ENCODE data around the gene VENTX. TPM values are rescaled to one million over a fixed set of nuclear protein-coding genes. Genes with fewer than 3 reads are reported as not detected.

The VENTX gene
- polyA plus RNA-seq, 3 donors: 0.14 to 0.27 (median 0.25) TPM

DNA sequence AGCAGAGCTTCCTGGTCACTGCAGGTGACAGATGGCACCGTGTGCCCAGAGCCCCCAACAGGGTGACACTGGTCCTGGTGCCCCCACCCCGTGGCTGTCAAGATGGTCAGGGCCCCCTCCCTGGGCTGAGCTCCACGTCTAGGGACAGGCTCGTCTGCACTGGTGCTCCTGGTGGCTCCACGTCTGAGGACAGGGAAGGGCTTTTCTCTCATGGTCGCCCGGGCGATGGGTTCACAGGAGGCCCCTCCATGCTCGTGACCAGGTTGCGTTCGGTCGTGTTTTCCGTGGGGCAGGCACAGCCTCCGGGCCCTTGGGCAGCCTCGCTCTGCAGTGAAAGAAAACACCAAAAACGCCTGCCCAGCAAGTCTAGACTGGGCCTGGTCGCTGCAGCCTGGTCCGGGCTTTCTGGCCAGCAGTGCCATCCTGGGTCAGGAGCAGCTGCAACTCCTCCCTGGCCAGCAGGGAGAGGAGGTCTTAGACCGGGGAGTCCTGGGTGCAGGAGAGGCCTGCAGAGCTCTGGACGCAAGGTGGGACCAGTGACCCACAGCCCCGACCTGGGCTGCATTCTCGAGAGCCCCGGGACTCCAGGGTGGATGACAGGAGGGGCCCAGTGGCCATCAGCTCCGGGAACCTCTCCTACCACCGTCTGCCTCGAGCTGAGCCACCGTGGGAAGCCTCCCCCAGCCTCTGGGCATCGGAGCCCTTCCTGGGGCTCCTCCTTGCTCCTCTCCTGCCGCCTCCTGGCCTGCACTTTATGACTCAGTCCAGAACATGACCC lies 35.5 kb upstream of the VENTX start:
- DNase-seq: no peak

- no peak for DNase-seq
These were observed 34.6 kb upstream of the VENTX start for GRCh38 chr10:133202778-133203651.

DNA sequence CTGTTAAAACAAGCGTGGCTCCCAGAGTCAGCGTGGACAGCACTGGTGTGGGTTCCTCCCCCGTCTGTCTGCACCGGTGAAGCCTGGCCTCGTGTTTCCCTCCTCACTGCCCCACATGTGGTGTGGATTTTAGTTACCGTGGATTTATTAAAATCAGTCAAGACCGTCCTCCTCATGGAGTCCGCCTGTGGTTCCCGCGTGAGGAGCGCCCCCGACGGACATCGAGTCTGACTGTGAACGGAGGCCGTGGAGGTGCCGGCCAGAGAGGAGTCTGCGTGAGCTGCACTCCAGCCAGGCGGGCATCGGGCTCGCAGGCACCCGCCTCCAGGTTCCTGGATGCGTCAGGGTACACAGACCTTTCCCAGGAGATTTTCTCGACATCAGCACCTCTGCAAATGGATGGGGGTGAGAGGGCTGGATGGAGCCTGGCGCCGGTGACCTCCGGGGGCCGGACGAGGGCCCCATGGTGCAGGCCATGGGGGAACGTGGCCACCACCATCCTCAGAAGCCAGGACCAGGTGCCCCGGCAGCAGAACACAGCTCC lies 33.9 kb upstream of the VENTX start:
- no peak for DNase-seq

GRCh38 chr10:133204226-133205015 lies 33.2 kb upstream of the VENTX start:
- DNase-seq: no peak

- DNase-seq: no peak
These were observed 32.5 kb upstream of the VENTX start for GRCh38 chr10:133205146-133205545.

DNA sequence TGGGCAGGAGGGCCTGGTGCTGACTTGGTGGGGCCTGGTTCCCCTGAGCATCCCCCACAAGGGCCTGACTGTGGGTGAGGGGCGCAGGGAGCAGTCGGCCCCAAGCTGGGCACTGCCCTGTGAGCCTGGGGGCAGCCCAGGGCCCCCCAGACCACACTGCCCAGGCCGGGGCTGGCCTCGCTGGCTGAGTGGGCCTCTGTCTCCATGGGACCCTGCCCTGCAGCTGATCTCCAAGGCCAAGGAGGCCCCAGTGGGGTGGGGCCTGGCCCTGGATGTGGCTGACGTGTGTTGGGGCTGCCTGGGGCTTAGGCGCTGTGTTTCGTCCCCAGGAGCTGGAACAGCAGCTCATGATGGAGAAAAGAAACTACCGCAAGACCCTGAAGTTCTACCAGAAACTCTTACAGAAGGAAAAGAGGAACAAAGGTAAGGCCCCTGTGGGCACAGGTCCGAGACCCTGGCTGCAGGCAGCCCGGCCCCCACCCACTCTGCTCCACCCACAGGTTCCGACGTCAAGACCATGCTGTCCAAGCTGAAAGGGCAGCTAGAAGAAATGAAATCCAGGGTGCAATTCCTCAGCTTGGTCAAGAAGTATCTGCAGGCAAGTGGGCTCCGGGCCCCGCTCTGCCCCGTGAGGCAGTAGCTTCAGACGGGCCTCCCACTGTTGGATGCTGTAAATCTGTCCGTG lies 31.2 kb upstream of the VENTX start:
- no peak for DNase-seq

DNA sequence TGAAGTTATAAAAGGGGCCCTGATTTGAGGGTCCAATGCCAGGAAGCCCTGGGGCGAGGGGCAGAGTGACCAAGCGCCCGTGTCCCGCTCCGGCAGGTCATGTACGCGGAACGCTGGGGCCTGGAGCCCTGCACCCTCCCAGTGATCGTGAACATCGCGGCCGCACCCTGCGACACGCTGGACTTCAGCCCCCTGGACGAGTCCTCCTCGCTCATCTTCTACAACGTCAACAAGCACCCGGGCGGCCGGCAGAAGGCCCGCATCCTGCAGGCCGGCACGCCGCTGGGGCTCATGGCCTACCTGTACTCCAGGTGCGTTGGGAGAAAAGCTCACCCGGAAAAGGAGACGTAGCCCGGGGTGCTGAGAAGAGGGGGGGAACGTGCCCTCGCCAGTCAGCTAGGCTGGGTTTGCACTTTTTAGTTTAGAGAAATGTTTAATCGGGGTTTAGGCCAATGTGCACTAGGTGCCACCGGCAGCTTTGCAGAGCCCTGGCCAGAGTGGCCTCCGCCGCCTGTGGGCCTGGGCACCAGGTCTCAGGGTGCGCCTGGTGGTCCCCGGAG lies 30.5 kb upstream of the VENTX start:
- no peak for DNase-seq

DNA sequence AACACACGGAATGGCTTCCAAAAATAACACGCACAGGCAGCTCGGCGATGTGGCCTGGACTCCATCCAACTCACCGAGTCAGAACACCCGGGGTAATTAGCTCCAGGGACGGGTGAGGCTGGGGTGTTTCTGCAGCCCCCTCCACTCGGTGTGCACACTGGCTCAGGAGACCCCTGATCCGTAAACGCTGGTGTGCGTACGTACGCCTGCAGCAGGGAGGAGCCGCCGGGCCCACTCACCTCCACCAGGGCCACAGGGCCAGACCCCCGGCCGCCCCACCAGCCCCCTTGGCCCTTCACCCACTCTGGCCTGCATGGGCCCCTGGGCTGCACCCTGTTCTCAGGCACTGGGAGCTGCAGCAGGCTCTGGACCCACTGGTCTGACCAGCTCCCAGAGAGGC lies 30.0 kb upstream of the VENTX start:
- DNase-seq: no peak

- no peak for DNase-seq
These were observed 29.2 kb upstream of the VENTX start for GRCh38 chr10:133208466-133208865.

DNA sequence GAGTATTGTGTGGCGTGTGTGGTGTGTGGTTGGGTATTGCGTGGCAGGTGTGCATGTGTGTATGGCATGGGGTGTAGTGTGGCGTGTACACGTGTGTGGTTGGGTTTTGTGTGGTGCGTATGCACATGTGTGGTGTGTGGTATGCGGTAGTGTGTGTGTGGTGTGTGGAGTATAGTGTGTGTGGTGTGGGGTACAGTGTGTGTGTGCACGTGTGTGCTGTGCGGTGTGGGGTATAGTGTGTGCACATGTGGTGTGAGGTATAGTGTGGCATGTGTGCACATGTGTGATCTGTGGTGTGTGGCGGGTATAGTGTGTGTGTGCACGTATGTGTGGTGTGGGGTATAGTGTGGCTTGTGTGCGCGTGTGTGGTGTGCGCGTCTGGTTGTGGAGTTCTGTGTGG lies 28.5 kb upstream of the VENTX start:
- DNase-seq: no peak

DNA sequence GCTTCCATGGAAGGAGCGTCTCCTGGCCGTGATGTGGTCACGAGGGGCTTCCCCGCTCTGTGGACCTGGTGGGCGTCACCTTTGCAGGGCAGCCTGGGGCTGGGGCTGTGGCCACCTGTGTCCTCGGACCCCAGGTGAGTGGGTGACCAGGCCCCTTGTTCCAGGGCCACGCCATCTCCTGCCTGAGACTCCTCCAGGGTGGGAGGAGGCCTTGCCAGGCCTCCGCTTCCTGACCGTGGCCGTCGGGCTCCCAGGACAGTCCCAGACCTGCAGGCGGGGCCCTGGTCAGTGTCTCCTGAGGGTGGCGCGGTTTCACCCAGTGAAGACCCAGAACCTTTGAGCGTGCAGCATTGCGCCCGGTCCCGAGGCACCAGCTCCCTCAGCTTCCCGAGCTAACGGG lies 28.0 kb upstream of the VENTX start:
- no peak for DNase-seq

DNA sequence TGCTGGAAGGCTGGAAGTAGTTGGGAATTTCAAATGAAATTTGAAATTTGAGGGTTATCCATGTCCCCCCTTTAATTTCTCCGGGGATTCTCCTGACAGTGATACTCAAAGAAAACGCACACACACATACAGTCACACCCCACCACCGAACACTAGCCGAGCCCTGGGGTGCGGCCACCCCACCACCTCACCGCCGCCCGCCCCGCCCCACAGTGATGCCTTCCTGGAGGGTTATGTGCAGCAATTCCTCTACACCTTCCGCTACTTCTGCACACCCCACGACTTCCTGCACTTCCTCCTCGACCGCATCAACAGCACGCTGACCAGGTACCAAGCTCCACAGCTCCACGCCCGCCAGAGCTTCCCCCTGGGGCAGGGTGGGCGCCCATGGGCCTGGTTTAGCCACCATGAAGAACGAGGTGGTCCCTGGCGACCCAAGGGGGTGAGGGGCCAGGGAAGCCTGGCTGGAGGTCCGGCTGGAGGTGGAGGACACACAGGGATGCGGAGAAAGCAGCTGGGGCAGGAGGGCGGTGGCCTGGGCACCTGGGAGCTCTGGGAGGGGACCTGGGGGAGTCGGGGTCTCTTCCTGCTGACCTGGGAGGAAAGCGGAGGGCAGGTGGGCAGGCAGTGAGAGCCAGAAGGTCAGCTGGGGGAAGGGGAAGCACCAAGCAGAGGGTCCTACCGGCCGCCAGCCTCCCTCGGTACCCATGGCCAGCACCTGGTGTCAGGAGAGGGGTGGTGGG lies 27.1 kb upstream of the VENTX start:
- no peak for DNase-seq

DNA sequence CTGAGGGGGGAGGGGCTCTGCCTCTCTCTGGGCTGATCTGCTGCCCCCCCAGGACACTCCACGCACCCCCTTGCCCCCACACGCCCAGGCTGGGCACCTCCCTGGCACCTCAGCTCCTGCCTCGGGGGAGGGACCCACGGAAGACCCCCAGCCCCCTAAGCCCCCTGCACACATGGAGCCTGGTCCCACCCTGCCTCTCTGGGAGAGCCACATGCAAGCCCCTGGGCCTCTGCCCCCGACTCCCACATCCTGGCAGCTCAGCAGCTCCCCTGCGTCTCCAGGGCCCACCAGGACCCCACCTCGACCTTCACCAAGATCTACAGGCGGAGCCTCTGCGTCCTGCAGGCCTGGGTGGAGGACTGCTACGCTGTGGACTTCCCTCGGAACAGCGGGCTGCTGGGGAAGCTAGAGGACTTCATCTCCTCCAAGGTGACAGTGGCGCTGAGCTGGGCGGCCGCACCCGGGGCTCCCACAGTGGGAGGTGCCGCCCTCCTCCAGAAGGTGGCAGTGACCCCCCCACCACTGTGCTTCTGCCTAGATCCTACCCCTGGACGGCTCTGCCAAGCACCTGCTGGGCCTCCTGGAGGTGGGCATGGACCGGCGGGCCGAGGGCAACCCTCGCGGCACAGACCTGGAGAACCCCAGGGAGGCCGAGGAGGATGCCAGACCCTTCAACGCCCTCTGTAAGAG lies 26.4 kb upstream of the VENTX start:
- no peak for DNase-seq

DNA sequence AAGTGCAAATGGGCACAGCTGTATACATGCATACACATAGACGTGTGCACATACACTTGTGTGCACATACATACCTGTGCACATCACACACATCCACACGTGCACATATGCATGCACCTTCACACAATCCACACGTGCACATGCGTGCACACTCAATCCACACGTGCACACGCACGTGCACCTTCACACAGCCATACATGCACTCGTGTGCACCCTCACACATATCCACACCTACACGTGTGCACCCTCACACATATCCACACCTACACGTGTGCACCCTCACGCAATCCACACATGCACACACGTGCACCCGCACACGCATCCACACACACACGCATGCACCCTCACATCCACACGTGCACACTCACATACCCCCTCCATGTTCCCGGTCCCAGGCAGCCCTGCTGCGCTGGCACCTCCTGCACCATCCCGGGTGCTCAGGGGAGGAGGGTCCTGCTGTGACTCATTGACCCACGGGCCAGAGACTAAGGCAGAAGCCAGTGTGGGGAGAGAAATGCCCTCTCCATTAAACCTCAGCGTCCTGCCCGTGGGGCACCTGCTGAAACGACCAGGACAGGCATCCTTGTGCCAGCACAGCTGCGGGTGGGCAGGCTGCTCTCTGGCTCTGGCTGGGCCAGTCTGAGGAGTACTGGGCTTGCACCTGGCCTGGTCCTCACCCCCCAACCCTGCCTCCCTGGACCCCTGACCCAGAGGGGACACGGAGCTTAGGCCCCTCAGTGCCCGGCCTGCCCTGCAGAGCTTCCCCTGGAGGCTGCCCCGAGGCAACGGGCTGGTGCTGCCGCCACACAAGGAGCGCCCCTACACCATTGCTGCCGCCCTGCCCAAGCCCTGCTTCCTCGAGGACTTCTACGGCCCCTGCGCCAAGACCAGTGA lies 25.4 kb upstream of the VENTX start:
- DNase-seq: no peak

- no peak for DNase-seq
These were observed 24.7 kb upstream of the VENTX start for GRCh38 chr10:133212853-133213494.

- DNase-seq: no peak
These were observed 23.8 kb upstream of the VENTX start for GRCh38 chr10:133213641-133214467.

All from renal pelvis (tissue), 4 donors.